ENCODE measurements around the gene ATF4.

Gene ATF4

GRCh38 chr22:39558950-39559349 is 38.6 kb downstream of the ATF4 start:
- DNase-seq: no peak

GRCh38 chr22:39559456-39560105 is 39.2 kb downstream of the ATF4 start:
- DNase-seq: no peak

GRCh38 chr22:39560127-39560526 is 39.8 kb downstream of the ATF4 start:
- DNase-seq: no peak

GRCh38 chr22:39562839-39563489 is 42.6 kb downstream of the ATF4 start:
- DNase-seq: no peak

GRCh38 chr22:39563571-39564428 is 43.4 kb downstream of the ATF4 start:
- DNase-seq: no peak

GRCh38 chr22:39565414-39565944 is 45.1 kb downstream of the ATF4 start:
- DNase-seq: no peak

- DNase-seq: peak; percentile 39 to 51
Observed at GRCh38 chr22:39567135-39567946, 47.0 kb downstream of the ATF4 start.

- no peak for DNase-seq
Observed at GRCh38 chr22:39568278-39568981, 48.1 kb downstream of the ATF4 start.

GRCh38 chr22:39569066-39569465 is 48.7 kb downstream of the ATF4 start:
- DNase-seq: no peak

- no peak for DNase-seq
Observed at GRCh38 chr22:39570226-39570625, 49.9 kb downstream of the ATF4 start.

GRCh38 chr22:39570665-39571064 is 50.3 kb downstream of the ATF4 start, which contains the start of gene CACNA1I:
TSS of gene CACNA1I (plus strand) at chr22:39570753. CDS start at chr22:39570753, 0 bp downstream.
- DNase-seq: no peak

- DNase-seq: no peak
Observed at GRCh38 chr22:39571538-39571937, 51.2 kb downstream of the ATF4 start.
